GM10266 (cell line): ENCODE results near the gene LORICRIN.
A peak's percentile ranks its signal among the peaks of the same experiment; 100 is the strongest.
"Not testable (repeated sequence)": the region's sequence is repeated elsewhere in the genome, so short reads cannot be mapped to it uniquely, and the experiment has no call there.

ENCODE experiments used
- DNase-seq: peaks from one replicate; pipeline ENCODE4 v3.0.0; 2012; ENCODE audit errors: extremely low spot score
- TF ChIP-seq, protein P1 (sequence below): IDR thresholded peaks from 2 replicates; pipeline ENCODE4 v1.5.1; 2012; ENCODE audit warnings: mild to moderate bottlenecking, low read depth; ENCODE audit not compliant: control insufficient read depth, insufficient read depth; ENCODE audit errors: missing control alignments

The LORICRIN gene

DNA sequence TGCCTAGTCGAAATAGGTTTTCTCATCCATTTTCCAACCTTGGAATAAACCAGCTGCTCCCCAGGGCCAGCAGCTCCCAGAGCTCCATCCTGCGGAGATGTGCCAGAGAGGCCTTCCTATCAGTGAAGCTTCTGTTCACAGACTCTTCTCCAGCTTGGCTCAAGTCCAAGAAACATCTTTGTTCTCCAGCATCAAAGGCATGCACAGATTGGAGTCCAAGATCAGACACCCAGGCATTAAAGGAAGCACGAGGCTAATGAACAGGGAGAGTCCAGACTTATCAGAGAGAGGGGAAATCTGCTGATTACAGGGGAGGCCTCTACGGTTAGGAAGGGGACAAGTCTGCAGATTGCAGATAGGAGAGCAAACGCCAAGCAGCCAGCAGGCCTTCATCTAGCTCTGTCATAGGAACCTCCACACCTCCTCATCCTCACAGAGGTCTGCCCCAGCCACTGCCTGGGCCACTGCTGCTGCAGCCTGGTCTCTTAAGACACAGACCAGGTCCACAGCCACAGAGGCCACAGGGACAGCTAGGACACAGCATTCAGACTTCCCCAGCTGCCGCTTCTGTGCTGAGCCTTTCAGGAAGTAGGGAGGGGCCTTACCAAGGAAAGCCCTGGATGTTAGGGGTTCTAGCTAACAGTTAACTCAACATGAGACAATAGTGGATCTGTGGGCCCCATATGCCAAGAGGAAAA is 38.7 kb upstream of the LORICRIN start:
- TF ChIP-seq, protein P1, sequence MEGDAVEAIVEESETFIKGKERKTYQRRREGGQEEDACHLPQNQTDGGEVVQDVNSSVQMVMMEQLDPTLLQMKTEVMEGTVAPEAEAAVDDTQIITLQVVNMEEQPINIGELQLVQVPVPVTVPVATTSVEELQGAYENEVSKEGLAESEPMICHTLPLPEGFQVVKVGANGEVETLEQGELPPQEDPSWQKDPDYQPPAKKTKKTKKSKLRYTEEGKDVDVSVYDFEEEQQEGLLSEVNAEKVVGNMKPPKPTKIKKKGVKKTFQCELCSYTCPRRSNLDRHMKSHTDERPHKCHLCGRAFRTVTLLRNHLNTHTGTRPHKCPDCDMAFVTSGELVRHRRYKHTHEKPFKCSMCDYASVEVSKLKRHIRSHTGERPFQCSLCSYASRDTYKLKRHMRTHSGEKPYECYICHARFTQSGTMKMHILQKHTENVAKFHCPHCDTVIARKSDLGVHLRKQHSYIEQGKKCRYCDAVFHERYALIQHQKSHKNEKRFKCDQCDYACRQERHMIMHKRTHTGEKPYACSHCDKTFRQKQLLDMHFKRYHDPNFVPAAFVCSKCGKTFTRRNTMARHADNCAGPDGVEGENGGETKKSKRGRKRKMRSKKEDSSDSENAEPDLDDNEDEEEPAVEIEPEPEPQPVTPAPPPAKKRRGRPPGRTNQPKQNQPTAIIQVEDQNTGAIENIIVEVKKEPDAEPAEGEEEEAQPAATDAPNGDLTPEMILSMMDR: no peak
- DNase-seq: no peak

DNA sequence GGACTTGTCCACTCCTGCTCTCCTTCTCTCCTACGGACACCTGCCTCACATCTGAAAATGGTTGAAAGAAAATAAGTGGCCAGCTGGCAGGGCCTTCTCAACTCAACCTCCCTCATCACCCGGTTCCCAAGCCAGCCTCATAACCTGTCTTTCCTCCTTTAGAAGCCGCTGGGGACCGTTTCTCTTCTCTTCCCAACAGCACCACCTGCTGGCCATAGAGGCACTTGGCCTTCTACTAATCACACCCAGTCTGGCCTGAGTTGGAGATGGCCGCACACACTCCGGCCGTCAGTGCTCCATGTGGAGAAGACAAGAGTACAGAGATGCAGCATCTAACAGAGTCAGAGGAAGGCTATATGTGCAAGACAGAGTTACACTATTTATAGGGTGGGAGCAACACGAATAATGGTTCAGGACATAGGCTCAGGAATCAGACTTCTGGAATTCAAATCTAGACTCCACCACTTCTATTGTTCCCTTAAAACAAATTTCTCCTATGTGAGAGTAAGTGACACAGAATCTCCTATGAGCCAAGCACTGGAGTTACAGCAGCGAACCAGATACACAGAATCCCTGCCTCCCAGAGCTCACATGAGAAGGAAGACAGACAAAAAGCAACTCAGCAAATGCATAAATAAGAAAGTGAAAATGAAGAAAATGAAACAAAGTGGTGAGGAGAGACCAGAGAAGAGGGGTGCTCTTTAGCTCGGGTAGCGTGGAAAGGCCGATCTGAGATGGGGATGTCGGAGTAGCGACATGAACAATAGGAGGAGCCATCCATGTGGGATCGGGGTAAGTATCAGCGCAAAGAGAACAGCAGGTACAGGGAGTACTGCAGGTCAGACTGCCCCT is 36.2 kb upstream of the LORICRIN start:
- TF ChIP-seq, protein P1: peak; percentile 69
- peak; percentile 21 for DNase-seq

GRCh38 chr1:153227810-153228209 is 31.7 kb upstream of the LORICRIN start:
- TF ChIP-seq, protein P1: no peak
- no peak for DNase-seq

- no peak for DNase-seq
- TF ChIP-seq, protein P1: no peak
Measured at GRCh38 chr1:153228491-153228890, 31.0 kb upstream of the LORICRIN start.

- TF ChIP-seq, protein P1: peak; percentile 51
- not testable (repeated sequence) for DNase-seq
Measured at GRCh38 chr1:153229076-153229829, 30.2 kb upstream of the LORICRIN start.

DNA sequence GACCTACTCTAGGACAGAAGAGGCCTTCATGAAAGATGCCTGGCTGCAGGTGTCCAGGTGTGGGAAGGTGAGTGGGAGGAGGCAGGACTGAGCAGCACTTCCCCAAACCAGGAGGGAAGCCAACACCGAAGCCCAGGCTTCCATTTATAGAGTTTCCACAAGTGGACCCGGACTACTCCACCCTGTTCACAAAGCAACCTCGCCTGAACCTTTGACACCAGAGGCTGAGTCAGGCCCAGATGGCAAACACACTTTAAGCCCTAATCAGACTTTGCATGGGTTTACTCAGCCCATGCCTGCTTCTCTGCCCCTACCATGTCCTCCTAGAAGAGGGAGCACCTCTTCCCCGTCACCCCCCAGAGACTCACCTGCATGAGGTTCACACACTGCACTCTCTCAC is 28.1 kb upstream of the LORICRIN start:
- no peak for DNase-seq
- TF ChIP-seq, protein P1: no peak
